ENCODE results near the gene TMEM181.

DNA sequence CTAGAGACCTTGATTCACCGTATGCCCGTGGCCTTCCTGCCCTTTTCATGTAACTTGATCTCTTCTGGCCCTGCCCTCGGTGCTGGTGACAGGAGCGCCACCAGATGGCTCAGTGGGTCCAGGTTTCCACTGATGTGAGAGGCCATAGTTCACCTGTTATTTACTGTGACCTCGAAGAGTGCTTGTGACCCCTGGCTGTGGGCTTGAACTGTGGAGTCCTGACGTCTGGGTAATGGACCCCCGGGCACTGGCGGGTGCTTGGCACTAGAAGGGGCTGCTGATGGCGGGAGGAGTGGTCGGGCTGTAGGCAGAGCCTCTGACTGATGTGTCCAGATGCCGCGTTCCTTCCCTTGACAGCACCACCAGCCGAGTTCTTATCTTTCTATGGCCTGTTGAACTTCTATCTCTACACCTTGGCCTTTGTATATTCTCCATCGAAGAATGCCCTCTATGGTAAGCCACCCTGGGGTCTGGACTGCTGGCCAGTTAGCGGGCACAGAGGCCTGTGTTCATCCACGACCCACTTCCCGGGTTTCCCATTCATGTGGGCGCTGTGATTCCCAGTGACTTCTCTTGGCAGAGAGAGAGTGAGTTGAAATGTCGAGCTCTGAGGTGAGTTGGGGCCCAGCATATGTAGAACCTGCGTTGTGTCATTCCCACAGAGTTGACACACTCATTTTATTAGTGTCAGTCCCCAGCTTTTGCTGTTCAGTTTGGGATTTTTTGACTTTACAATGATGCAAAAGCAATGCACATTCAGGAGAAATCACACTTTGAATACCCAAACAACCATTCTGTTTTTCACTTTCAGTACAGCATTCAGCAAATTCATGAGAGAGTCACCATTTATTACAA is 69.7 kb downstream of the TMEM181 start:
- TF ChIP-seq, protein P1, sequence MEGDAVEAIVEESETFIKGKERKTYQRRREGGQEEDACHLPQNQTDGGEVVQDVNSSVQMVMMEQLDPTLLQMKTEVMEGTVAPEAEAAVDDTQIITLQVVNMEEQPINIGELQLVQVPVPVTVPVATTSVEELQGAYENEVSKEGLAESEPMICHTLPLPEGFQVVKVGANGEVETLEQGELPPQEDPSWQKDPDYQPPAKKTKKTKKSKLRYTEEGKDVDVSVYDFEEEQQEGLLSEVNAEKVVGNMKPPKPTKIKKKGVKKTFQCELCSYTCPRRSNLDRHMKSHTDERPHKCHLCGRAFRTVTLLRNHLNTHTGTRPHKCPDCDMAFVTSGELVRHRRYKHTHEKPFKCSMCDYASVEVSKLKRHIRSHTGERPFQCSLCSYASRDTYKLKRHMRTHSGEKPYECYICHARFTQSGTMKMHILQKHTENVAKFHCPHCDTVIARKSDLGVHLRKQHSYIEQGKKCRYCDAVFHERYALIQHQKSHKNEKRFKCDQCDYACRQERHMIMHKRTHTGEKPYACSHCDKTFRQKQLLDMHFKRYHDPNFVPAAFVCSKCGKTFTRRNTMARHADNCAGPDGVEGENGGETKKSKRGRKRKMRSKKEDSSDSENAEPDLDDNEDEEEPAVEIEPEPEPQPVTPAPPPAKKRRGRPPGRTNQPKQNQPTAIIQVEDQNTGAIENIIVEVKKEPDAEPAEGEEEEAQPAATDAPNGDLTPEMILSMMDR (conservative IDR thresholded peaks at IDR 0.05; ENCODE audit: low read depth in 2 of 2) = peak; percentile 38 to 77; a peak in 3 of 4 replicates
- TF ChIP-seq CREB1 (CRISPR knock-in tag; IDR thresholded peaks at IDR 0.05; ENCODE audit: low read depth) (no peak), EZH2phosphoT487 (IDR thresholded peaks at IDR 0.05; ENCODE audit: unreplicated experiment) (no peak), EZH2 (IDR thresholded peaks at IDR 0.05; ENCODE audit: low read depth, unreplicated experiment) (no peak), POLR2AphosphoS5 (IDR thresholded peaks at IDR 0.05; ENCODE audit: low read depth) (no peak), JUNB (IDR thresholded peaks at IDR 0.05; ENCODE audit: unreplicated experiment) (no peak), ZNF331 (CRISPR knock-in tag; IDR thresholded peaks at IDR 0.05; ENCODE audit: low read depth) (no peak), STAT1 (IDR thresholded peaks at IDR 0.05; ENCODE audit: unreplicated experiment) (no peak)
- TF ChIP-seq, protein P2, sequence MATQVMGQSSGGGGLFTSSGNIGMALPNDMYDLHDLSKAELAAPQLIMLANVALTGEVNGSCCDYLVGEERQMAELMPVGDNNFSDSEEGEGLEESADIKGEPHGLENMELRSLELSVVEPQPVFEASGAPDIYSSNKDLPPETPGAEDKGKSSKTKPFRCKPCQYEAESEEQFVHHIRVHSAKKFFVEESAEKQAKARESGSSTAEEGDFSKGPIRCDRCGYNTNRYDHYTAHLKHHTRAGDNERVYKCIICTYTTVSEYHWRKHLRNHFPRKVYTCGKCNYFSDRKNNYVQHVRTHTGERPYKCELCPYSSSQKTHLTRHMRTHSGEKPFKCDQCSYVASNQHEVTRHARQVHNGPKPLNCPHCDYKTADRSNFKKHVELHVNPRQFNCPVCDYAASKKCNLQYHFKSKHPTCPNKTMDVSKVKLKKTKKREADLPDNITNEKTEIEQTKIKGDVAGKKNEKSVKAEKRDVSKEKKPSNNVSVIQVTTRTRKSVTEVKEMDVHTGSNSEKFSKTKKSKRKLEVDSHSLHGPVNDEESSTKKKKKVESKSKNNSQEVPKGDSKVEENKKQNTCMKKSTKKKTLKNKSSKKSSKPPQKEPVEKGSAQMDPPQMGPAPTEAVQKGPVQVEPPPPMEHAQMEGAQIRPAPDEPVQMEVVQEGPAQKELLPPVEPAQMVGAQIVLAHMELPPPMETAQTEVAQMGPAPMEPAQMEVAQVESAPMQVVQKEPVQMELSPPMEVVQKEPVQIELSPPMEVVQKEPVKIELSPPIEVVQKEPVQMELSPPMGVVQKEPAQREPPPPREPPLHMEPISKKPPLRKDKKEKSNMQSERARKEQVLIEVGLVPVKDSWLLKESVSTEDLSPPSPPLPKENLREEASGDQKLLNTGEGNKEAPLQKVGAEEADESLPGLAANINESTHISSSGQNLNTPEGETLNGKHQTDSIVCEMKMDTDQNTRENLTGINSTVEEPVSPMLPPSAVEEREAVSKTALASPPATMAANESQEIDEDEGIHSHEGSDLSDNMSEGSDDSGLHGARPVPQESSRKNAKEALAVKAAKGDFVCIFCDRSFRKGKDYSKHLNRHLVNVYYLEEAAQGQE (IDR thresholded peaks at IDR 0.05; ENCODE audit: unreplicated experiment) = no peak
- TF ChIP-seq, protein P3, sequence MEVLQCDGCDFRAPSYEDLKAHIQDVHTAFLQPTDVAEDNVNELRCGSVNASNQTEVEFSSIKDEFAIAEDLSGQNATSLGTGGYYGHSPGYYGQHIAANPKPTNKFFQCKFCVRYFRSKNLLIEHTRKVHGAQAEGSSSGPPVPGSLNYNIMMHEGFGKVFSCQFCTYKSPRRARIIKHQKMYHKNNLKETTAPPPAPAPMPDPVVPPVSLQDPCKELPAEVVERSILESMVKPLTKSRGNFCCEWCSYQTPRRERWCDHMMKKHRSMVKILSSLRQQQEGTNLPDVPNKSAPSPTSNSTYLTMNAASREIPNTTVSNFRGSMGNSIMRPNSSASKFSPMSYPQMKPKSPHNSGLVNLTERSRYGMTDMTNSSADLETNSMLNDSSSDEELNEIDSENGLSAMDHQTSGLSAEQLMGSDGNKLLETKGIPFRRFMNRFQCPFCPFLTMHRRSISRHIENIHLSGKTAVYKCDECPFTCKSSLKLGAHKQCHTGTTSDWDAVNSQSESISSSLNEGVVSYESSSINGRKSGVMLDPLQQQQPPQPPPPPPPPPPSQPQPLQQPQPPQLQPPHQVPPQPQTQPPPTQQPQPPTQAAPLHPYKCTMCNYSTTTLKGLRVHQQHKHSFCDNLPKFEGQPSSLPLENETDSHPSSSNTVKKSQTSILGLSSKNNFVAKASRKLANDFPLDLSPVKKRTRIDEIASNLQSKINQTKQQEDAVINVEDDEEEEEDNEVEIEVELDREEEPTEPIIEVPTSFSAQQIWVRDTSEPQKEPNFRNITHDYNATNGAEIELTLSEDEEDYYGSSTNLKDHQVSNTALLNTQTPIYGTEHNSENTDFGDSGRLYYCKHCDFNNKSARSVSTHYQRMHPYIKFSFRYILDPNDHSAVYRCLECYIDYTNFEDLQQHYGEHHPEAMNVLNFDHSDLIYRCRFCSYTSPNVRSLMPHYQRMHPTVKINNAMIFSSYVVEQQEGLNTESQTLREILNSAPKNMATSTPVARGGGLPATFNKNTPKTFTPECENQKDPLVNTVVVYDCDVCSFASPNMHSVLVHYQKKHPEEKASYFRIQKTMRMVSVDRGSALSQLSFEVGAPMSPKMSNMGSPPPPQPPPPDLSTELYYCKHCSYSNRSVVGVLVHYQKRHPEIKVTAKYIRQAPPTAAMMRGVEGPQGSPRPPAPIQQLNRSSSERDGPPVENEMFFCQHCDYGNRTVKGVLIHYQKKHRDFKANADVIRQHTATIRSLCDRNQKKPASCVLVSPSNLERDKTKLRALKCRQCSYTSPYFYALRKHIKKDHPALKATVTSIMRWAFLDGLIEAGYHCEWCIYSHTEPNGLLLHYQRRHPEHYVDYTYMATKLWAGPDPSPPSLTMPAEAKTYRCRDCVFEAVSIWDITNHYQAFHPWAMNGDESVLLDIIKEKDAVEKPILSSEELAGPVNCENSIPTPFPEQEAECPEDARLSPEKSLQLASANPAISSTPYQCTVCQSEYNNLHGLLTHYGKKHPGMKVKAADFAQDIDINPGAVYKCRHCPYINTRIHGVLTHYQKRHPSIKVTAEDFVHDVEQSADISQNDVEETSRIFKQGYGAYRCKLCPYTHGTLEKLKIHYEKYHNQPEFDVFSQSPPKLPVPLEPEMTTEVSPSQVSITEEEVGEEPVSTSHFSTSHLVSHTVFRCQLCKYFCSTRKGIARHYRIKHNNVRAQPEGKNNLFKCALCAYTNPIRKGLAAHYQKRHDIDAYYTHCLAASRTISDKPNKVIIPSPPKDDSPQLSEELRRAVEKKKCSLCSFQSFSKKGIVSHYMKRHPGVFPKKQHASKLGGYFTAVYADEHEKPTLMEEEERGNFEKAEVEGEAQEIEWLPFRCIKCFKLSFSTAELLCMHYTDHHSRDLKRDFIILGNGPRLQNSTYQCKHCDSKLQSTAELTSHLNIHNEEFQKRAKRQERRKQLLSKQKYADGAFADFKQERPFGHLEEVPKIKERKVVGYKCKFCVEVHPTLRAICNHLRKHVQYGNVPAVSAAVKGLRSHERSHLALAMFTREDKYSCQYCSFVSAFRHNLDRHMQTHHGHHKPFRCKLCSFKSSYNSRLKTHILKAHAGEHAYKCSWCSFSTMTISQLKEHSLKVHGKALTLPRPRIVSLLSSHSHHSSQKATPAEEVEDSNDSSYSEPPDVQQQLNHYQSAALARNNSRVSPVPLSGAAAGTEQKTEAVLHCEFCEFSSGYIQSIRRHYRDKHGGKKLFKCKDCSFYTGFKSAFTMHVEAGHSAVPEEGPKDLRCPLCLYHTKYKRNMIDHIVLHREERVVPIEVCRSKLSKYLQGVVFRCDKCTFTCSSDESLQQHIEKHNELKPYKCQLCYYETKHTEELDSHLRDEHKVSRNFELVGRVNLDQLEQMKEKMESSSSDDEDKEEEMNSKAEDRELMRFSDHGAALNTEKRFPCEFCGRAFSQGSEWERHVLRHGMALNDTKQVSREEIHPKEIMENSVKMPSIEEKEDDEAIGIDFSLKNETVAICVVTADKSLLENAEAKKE (CRISPR knock-in tag; IDR thresholded peaks at IDR 0.05) = no peak
- TF ChIP-seq, protein P4, sequence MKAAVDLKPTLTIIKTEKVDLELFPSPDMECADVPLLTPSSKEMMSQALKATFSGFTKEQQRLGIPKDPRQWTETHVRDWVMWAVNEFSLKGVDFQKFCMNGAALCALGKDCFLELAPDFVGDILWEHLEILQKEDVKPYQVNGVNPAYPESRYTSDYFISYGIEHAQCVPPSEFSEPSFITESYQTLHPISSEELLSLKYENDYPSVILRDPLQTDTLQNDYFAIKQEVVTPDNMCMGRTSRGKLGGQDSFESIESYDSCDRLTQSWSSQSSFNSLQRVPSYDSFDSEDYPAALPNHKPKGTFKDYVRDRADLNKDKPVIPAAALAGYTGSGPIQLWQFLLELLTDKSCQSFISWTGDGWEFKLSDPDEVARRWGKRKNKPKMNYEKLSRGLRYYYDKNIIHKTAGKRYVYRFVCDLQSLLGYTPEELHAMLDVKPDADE (IDR thresholded peaks at IDR 0.05) = no peak

Data from GM23338 (cell line).